Measurements from ENCODE around the gene KCNT1. TPM values are rescaled to one million over a fixed set of nuclear protein-coding genes. Genes with fewer than 3 reads are reported as not detected.

KCNT1 gene
- total RNA-seq, 1 experiment from 2014 or later: 0.17 TPM

DNA sequence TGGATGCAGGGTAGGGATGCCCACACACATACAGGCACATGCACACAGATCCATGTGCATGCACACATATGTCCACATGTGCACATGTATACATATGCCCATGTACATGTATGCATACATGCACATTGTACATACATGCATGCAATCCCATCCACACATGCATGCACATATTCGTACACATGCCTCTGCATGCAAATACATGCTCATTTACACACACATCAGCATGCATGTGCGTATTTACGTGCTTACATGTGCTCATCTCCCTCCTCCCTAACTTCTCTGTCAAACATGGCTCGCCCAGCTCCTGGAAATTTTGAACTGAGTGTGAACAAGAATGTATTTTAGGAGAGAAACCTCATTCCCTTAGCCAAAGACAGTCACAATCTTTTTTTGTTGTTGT is 6.2 kb downstream of the KCNT1 start:
- H3K9me2 ChIP-seq (ENCODE audit: insufficient read depth): no peaks in the 10 kb centered on the region
- ChIA-PET POLR2A (no interaction called here), RAD21 (ENCODE audit: low non-redundant PET in 1 of 2, low total read pairs in 2 of 2, uncharacterized antibody in 2 of 2, unreplicated experiment in 2 of 2) (no interaction called here), CTCF (no interaction called here)
- no peaks in the 10 kb centered on the region for H3K9me3 ChIP-seq (ENCODE audit: control insufficient read depth in 1 of 2, insufficient read depth in 1 of 2, low read depth in 1 of 2, low read length in 2 of 2)
- no peaks in the 10 kb centered on the region for H3K36me3 ChIP-seq (ENCODE audit: control insufficient read depth in 1 of 2, insufficient read depth in 2 of 2, low read length in 2 of 2)
- H3K9ac ChIP-seq (ENCODE audit: low read length): no peak overlapping the region
- no peak overlapping the region for H3K4me3 ChIP-seq (replicated peaks in 1 of 2; ENCODE audit: low read depth in 1 of 2, low read length in 2 of 2)
- no peak for ATAC-seq
- H3K27me3 ChIP-seq (ENCODE audit: insufficient read depth, low read length): peaks cover 14% of the 10 kb centered on the region; the same call in 1 of the 2 replicates
- H3K4me1 ChIP-seq (ENCODE audit: control insufficient read depth in 1 of 2, insufficient read depth in 2 of 2, low read length in 2 of 2): no peaks in the 10 kb centered on the region
- BruUV-seq (replicated peaks): no TSS peak
- H3K79me2 ChIP-seq (ENCODE audit: insufficient read depth, low read length): no peaks in the 10 kb centered on the region
- intact Hi-C loops (cut with micrococcal nuclease): no loop called here
- TF ChIP-seq EGR1 (IDR thresholded peaks at IDR 0.05; ENCODE audit: low read depth) (no peak), EZH2phosphoT487 (IDR thresholded peaks at IDR 0.05; ENCODE audit: borderline replicate concordance) (no peak), EZH2 (IDR thresholded peaks at IDR 0.05) (no peak), TCF7L2 (IDR thresholded peaks at IDR 0.05; ENCODE audit: borderline replicate concordance, extremely low read depth, insufficient read depth, insufficient read length) (no peak), POLR2AphosphoS5 (IDR thresholded peaks at IDR 0.05; ENCODE audit: low read depth, low read length) (no peak), SIN3A (IDR thresholded peaks at IDR 0.05; ENCODE audit: low read depth) (no peak)
- TF ChIP-seq, protein P1, sequence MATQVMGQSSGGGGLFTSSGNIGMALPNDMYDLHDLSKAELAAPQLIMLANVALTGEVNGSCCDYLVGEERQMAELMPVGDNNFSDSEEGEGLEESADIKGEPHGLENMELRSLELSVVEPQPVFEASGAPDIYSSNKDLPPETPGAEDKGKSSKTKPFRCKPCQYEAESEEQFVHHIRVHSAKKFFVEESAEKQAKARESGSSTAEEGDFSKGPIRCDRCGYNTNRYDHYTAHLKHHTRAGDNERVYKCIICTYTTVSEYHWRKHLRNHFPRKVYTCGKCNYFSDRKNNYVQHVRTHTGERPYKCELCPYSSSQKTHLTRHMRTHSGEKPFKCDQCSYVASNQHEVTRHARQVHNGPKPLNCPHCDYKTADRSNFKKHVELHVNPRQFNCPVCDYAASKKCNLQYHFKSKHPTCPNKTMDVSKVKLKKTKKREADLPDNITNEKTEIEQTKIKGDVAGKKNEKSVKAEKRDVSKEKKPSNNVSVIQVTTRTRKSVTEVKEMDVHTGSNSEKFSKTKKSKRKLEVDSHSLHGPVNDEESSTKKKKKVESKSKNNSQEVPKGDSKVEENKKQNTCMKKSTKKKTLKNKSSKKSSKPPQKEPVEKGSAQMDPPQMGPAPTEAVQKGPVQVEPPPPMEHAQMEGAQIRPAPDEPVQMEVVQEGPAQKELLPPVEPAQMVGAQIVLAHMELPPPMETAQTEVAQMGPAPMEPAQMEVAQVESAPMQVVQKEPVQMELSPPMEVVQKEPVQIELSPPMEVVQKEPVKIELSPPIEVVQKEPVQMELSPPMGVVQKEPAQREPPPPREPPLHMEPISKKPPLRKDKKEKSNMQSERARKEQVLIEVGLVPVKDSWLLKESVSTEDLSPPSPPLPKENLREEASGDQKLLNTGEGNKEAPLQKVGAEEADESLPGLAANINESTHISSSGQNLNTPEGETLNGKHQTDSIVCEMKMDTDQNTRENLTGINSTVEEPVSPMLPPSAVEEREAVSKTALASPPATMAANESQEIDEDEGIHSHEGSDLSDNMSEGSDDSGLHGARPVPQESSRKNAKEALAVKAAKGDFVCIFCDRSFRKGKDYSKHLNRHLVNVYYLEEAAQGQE (IDR thresholded peaks at IDR 0.05; ENCODE audit: low read depth): no peak
- TF ChIP-seq, protein P2, sequence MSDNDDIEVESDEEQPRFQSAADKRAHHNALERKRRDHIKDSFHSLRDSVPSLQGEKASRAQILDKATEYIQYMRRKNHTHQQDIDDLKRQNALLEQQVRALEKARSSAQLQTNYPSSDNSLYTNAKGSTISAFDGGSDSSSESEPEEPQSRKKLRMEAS (IDR thresholded peaks at IDR 0.05): no peak
- no peak overlapping the region for H2AFZ ChIP-seq (ENCODE audit: low read depth, low read length, poor library complexity, severe bottlenecking)
- no peak for DNase-seq (ENCODE audit: low read depth, low spot score)
- no peak overlapping the region for H3K4me2 ChIP-seq (ENCODE audit: low read length)
- no peaks in the 10 kb centered on the region for H4K20me1 ChIP-seq (ENCODE audit: insufficient read depth)
- H3K27ac ChIP-seq (ENCODE audit: low read depth, low read length): no peak overlapping the region

Measured in HCT116 (cell line).